Measurements from ENCODE around the gene PKP3.

PKP3 gene

GRCh38 chr11:444396-445144 is 50.6 kb downstream of the PKP3 start:
- DNase-seq (ENCODE audit: low read depth in 2 of 2): peak; percentile 18 to 52
- TF ChIP-seq CTCF (IDR thresholded peaks at IDR 0.05; ENCODE audit: low read depth, low read length): no peak
- H3K4me3 ChIP-seq (replicated peaks in 1 of 2; ENCODE audit: low read depth in 2 of 2, low read length in 2 of 2): no peak overlapping the region

GRCh38 chr11:445765-446588 is 52.0 kb downstream of the PKP3 start:
- no peak for TF ChIP-seq CTCF (IDR thresholded peaks at IDR 0.05; ENCODE audit: low read depth, low read length)
- no peak for DNase-seq (ENCODE audit: low read depth in 2 of 2)
- H3K4me3 ChIP-seq (replicated peaks in 1 of 2; ENCODE audit: low read depth in 2 of 2, low read length in 2 of 2): no peak overlapping the region

GRCh38 chr11:446891-447290 is 52.9 kb downstream of the PKP3 start:
- no peak for DNase-seq (ENCODE audit: low read depth in 2 of 2)
- TF ChIP-seq CTCF (IDR thresholded peaks at IDR 0.05; ENCODE audit: low read depth, low read length): no peak
- no peak overlapping the region for H3K4me3 ChIP-seq (replicated peaks in 1 of 2; ENCODE audit: low read depth in 2 of 2, low read length in 2 of 2)

- peak overlapping the region; percentile 63 to 69 for H3K4me3 ChIP-seq (replicated peaks in 1 of 2; ENCODE audit: low read depth in 2 of 2, low read length in 2 of 2)
- DNase-seq (ENCODE audit: low read depth in 2 of 2): peak; percentile 94 to 96
- peak; percentile 90 for TF ChIP-seq CTCF (IDR thresholded peaks at IDR 0.05; ENCODE audit: low read depth, low read length)
Observed at GRCh38 chr11:447923-448731, 54.1 kb downstream of the PKP3 start.

- TF ChIP-seq CTCF (IDR thresholded peaks at IDR 0.05; ENCODE audit: low read depth, low read length): no peak
- peak; percentile 97 for DNase-seq (ENCODE audit: low read depth in 2 of 2)
- H3K4me3 ChIP-seq (replicated peaks in 1 of 2; ENCODE audit: low read depth in 2 of 2, low read length in 2 of 2): peak within 1 kb of the TSS; percentile 81 to 84
Observed at GRCh38 chr11:449889-450808, 56.1 kb downstream of the PKP3 start, which contains the start of gene PTDSS2. Gene PTDSS2 (plus strand): TSS chr11:450279. CDS start chr11:450456, 177 bp downstream.
